ENCODE measurements around the gene POLR3A. TPM values are rescaled to one million over a fixed set of nuclear protein-coding genes. Genes with fewer than 3 reads are reported as not detected.
A peak's percentile ranks its signal among the peaks of the same experiment; 100 is the strongest.

POLR3A gene
- total and polyA plus RNA-seq, 2 of the 13 experiments (the other 11 are each of a cell fraction or from before 2014, with no cell fraction given): 13.6 to 19.2 TPM

- 0 out of 2 replicates have a peak, but pooled peaks have one; percentile 57 for TF ChIP-seq GLI4 (CRISPR knock-in tag; IDR thresholded peaks at IDR 0.05; ENCODE audit: borderline replicate concordance)
- TF ChIP-seq FOXJ3 (CRISPR knock-in tag; IDR thresholded peaks at IDR 0.05; ENCODE audit: borderline replicate concordance): no peak
- TF ChIP-seq ZNF614 (CRISPR knock-in tag; IDR thresholded peaks at IDR 0.05; ENCODE audit: borderline replicate concordance): peak; percentile 37; the same call in 1 of the 2 replicates
- TF ChIP-seq SAP130 (CRISPR knock-in tag; IDR thresholded peaks at IDR 0.05; ENCODE audit: low read depth): peak; percentile 74
- TF ChIP-seq, protein P1, sequence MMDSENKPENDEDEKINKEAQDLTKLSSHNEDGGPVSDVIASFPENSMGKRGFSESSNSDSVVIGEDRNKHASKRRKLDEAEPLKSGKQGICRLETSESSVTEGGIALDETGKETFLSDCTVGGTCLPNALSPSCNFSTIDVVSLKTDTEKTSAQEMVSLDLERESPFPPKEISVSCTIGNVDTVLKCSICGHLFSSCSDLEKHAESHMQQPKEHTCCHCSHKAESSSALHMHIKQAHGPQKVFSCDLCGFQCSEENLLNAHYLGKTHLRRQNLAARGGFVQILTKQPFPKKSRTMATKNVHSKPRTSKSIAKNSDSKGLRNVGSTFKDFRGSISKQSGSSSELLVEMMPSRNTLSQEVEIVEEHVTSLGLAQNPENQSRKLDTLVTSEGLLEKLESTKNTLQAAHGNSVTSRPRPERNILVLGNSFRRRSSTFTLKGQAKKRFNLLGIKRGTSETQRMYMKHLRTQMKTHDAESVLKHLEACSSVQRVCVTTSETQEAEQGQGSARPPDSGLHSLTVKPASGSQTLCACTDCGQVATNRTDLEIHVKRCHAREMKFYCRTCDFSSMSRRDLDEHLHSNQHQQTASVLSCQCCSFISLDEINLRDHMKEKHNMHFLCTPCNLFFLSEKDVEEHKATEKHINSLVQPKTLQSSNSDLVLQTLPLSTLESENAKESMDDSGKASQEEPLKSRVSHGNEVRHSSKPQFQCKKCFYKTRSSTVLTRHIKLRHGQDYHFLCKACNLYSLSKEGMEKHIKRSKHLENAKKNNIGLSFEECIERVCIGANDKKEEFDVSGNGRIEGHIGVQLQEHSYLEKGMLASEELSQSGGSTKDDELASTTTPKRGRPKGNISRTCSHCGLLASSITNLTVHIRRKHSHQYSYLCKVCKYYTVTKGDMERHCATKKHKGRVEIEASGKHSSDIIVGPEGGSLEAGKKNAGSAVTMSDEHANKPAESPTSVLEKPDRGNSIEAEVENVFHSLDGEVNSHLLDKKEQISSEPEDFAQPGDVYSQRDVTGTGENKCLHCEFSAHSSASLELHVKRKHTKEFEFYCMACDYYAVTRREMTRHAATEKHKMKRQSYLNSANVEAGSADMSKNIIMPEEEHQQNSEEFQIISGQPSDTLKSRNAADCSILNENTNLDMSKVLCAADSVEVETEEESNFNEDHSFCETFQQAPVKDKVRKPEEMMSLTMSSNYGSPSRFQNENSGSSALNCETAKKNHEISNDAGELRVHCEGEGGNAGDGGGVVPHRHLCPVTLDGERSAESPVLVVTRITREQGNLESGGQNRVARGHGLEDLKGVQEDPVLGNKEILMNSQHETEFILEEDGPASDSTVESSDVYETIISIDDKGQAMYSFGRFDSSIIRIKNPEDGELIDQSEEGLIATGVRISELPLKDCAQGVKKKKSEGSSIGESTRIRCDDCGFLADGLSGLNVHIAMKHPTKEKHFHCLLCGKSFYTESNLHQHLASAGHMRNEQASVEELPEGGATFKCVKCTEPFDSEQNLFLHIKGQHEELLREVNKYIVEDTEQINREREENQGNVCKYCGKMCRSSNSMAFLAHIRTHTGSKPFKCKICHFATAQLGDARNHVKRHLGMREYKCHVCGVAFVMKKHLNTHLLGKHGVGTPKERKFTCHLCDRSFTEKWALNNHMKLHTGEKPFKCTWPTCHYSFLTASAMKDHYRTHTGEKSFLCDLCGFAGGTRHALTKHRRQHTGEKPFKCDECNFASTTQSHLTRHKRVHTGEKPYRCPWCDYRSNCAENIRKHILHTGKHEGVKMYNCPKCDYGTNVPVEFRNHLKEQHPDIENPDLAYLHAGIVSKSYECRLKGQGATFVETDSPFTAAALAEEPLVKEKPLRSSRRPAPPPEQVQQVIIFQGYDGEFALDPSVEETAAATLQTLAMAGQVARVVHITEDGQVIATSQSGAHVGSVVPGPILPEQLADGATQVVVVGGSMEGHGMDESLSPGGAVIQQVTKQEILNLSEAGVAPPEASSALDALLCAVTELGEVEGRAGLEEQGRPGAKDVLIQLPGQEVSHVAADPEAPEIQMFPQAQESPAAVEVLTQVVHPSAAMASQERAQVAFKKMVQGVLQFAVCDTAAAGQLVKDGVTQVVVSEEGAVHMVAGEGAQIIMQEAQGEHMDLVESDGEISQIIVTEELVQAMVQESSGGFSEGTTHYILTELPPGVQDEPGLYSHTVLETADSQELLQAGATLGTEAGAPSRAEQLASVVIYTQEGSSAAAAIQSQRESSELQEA (CRISPR knock-in tag; IDR thresholded peaks at IDR 0.05; ENCODE audit: not compliant biosample characterization): peak; percentile 30
- peak; percentile 63; the same call in 1 of the 2 replicates for TF ChIP-seq FOSL2 (CRISPR knock-in tag; IDR thresholded peaks at IDR 0.05)
- TF ChIP-seq, protein P2, sequence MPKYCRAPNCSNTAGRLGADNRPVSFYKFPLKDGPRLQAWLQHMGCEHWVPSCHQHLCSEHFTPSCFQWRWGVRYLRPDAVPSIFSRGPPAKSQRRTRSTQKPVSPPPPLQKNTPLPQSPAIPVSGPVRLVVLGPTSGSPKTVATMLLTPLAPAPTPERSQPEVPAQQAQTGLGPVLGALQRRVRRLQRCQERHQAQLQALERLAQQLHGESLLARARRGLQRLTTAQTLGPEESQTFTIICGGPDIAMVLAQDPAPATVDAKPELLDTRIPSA (CRISPR knock-in tag; IDR thresholded peaks at IDR 0.05; ENCODE audit: borderline replicate concordance): no peak
- no peak for TF ChIP-seq TOE1 (CRISPR knock-in tag; IDR thresholded peaks at IDR 0.05)
- no peak for TF ChIP-seq TBX3 (IDR thresholded peaks at IDR 0.05; ENCODE audit: borderline replicate concordance)
- TF ChIP-seq MXD4 (CRISPR knock-in tag; IDR thresholded peaks at IDR 0.05): peak; percentile 76; the same call in 1 of the 2 replicates
- TF ChIP-seq ZBTB33 (CRISPR knock-in tag; IDR thresholded peaks at IDR 0.05): no peak
- TF ChIP-seq NCOA2 (CRISPR knock-in tag; IDR thresholded peaks at IDR 0.05): no peak
- no peak for TF ChIP-seq ATF2 (CRISPR knock-in tag; IDR thresholded peaks at IDR 0.05)
- TF ChIP-seq, protein P3, sequence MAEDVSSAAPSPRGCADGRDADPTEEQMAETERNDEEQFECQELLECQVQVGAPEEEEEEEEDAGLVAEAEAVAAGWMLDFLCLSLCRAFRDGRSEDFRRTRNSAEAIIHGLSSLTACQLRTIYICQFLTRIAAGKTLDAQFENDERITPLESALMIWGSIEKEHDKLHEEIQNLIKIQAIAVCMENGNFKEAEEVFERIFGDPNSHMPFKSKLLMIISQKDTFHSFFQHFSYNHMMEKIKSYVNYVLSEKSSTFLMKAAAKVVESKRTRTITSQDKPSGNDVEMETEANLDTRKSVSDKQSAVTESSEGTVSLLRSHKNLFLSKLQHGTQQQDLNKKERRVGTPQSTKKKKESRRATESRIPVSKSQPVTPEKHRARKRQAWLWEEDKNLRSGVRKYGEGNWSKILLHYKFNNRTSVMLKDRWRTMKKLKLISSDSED (CRISPR knock-in tag; IDR thresholded peaks at IDR 0.05): no peak
These were observed 4.5 kb upstream of the POLR3A start, which contains the start of gene RPS24 (continued) for GRCh38 chr10:78033637-78034470.
